Subcutaneous abdominal adipose tissue (tissue), 5 donors: Measurements from ENCODE around the gene PRKCH.

Source experiments
- H3K27ac ChIP-seq: one replicate; pipeline ENCODE4 v1.7.0; 2013; ENCODE audit warnings: low read depth, mild to moderate bottlenecking, inconsistent platforms, low read length, moderate library complexity
- H3K27me3 ChIP-seq, 5 donors: one replicate each; pipeline ENCODE4 v1.7.0; 2013; ENCODE audit warnings: low read length in 5 of 5, inconsistent platforms in 1 of 5; ENCODE audit not compliant: control insufficient read depth in 5 of 5, insufficient read depth in 4 of 5
- H3K36me3 ChIP-seq, 5 donors: one replicate each; pipeline ENCODE4 v1.7.0; 2013; ENCODE audit warnings: low read length in 5 of 5; ENCODE audit not compliant: control insufficient read depth in 5 of 5, insufficient read depth in 5 of 5
- H3K4me1 ChIP-seq, 5 donors: one replicate each; pipeline ENCODE4 v1.7.0; 2013; ENCODE audit warnings: low read length in 5 of 5, mild to moderate bottlenecking in 3 of 5, moderate library complexity in 1 of 5; ENCODE audit not compliant: control insufficient read depth in 5 of 5, insufficient read depth in 5 of 5
- H3K4me3 ChIP-seq, 5 donors: one replicate each; pipeline ENCODE4 v1.7.0; 2013; ENCODE audit warnings: low read length in 5 of 5, low read depth in 1 of 5
- H3K9ac ChIP-seq, 5 donors: one replicate each; pipeline ENCODE4 v1.7.0; 2013; ENCODE audit warnings: low read length in 5 of 5, mild to moderate bottlenecking in 4 of 5, moderate library complexity in 3 of 5
- H3K9me3 ChIP-seq, 5 donors: one replicate each; pipeline ENCODE4 v1.7.0; 2013; ENCODE audit warnings: low read length in 5 of 5; ENCODE audit not compliant: control insufficient read depth in 5 of 5
- donor health status: healthy.
- donor health status: healthy.
- donor health status: healthy.
- donor health status: healthy.
- donor health status: healthy.

Gene PRKCH

GRCh38 chr14:61540931-61541330, 219.6 kb downstream of the PRKCH start:
- H3K27ac ChIP-seq, result no peak overlapping the region
- no peak overlapping the region for H3K9ac ChIP-seq
- no peaks in the 10 kb centered on the region for H3K27me3 ChIP-seq
- peaks cover 8 to 35% (median 19%) of the 10 kb centered on the region in 5 donors for H3K4me1 ChIP-seq
- no peaks in the 10 kb centered on the region for H3K9me3 ChIP-seq
- H3K36me3 ChIP-seq, result peaks cover 0 to 2% (median 0%) of the 10 kb centered on the region in 5 donors
- H3K4me3 ChIP-seq, result no peak overlapping the region

GRCh38 chr14:61542848-61543790, 221.7 kb downstream of the PRKCH start:
- no peaks in the 10 kb centered on the region for H3K9me3 ChIP-seq
- H3K27me3 ChIP-seq, result no peaks in the 10 kb centered on the region
- peak overlapping the region in 4 of 5 donors; percentile 7 to 39 (median 28) for H3K9ac ChIP-seq
- peaks cover 8 to 29% (median 19%) of the 10 kb centered on the region in 5 donors for H3K4me1 ChIP-seq
- H3K36me3 ChIP-seq, result peaks cover 0 to 10% (median 3%) of the 10 kb centered on the region in 5 donors
- peak overlapping the region; percentile 45 for H3K27ac ChIP-seq
- peak overlapping the region in 1 of 5 donors; percentile 43 for H3K4me3 ChIP-seq

- H3K36me3 ChIP-seq, result peaks cover 0 to 14% (median 4%) of the 10 kb centered on the region in 5 donors
- H3K4me1 ChIP-seq, result peaks cover 8 to 36% (median 19%) of the 10 kb centered on the region in 5 donors
- no peak overlapping the region for H3K4me3 ChIP-seq
- H3K27me3 ChIP-seq, result no peaks in the 10 kb centered on the region
- peak overlapping the region in 1 of 5 donors; percentile 39 for H3K9ac ChIP-seq
- H3K27ac ChIP-seq, result peak overlapping the region; percentile 45
- H3K9me3 ChIP-seq, result no peaks in the 10 kb centered on the region
These were observed 222.6 kb downstream of the PRKCH start for GRCh38 chr14:61543946-61544345.

- H3K4me3 ChIP-seq, result no peak overlapping the region
- H3K9ac ChIP-seq, result no peak overlapping the region
- no peaks in the 10 kb centered on the region for H3K27me3 ChIP-seq
- H3K4me1 ChIP-seq, result peaks cover 8 to 39% (median 23%) of the 10 kb centered on the region in 5 donors
- H3K27ac ChIP-seq, result no peak overlapping the region
- H3K9me3 ChIP-seq, result no peaks in the 10 kb centered on the region
- H3K36me3 ChIP-seq, result peaks cover 0 to 21% (median 9%) of the 10 kb centered on the region in 5 donors
These were observed 223.3 kb downstream of the PRKCH start for GRCh38 chr14:61544448-61545330.

GRCh38 chr14:61545726-61546455, 224.5 kb downstream of the PRKCH start:
- H3K9ac ChIP-seq, result no peak overlapping the region
- no peaks in the 10 kb centered on the region for H3K27me3 ChIP-seq
- H3K4me3 ChIP-seq, result no peak overlapping the region
- peaks cover 0 to 23% (median 9%) of the 10 kb centered on the region in 5 donors for H3K36me3 ChIP-seq
- peaks cover 8 to 39% (median 23%) of the 10 kb centered on the region in 5 donors for H3K4me1 ChIP-seq
- no peaks in the 10 kb centered on the region for H3K9me3 ChIP-seq
- no peak overlapping the region for H3K27ac ChIP-seq

GRCh38 chr14:61547186-61548069, 226.0 kb downstream of the PRKCH start:
- Histone ChIP-seq H3K4me1 (peaks cover 8 to 41% (median 26%) of the 10 kb centered on the region in 5 donors), H3K27me3 (no peaks in the 10 kb centered on the region), H3K9me3 (no peaks in the 10 kb centered on the region), H3K27ac (no peak overlapping the region), H3K9ac (no peak overlapping the region), H3K4me3 (no peak overlapping the region), H3K36me3 (peaks cover 0 to 24% (median 9%) of the 10 kb centered on the region in 5 donors)

GRCh38 chr14:61549425-61549824, 228.0 kb downstream of the PRKCH start:
- Histone ChIP-seq H3K4me1 (peaks cover 5 to 39% (median 15%) of the 10 kb centered on the region in 5 donors), H3K9ac (no peak overlapping the region), H3K36me3 (peaks cover 0 to 24% (median 9%) of the 10 kb centered on the region in 5 donors), H3K27ac (no peak overlapping the region), H3K4me3 (no peak overlapping the region), H3K9me3 (no peaks in the 10 kb centered on the region), H3K27me3 (no peaks in the 10 kb centered on the region)

- H3K4me1 ChIP-seq, result peaks cover 5 to 37% (median 12%) of the 10 kb centered on the region in 5 donors
- no peaks in the 10 kb centered on the region for H3K27me3 ChIP-seq
- no peaks in the 10 kb centered on the region for H3K9me3 ChIP-seq
- no peak overlapping the region for H3K9ac ChIP-seq
- H3K27ac ChIP-seq, result no peak overlapping the region
- no peak overlapping the region for H3K4me3 ChIP-seq
- peaks cover 0 to 24% (median 9%) of the 10 kb centered on the region in 5 donors for H3K36me3 ChIP-seq
These were observed 230.0 kb downstream of the PRKCH start for GRCh38 chr14:61551384-61551783.
